ENCODE measurements around the gene SPHK2. TPM values are rescaled to one million over a fixed set of nuclear protein-coding genes. Genes with fewer than 3 reads are reported as not detected.
"Not testable (repeated sequence)": the region's sequence is repeated elsewhere in the genome, so short reads cannot be mapped to it uniquely, and the experiment has no call there.

Gene SPHK2
- total RNA-seq, 1 donor from 2014 or later, result 13.0 TPM

DNA sequence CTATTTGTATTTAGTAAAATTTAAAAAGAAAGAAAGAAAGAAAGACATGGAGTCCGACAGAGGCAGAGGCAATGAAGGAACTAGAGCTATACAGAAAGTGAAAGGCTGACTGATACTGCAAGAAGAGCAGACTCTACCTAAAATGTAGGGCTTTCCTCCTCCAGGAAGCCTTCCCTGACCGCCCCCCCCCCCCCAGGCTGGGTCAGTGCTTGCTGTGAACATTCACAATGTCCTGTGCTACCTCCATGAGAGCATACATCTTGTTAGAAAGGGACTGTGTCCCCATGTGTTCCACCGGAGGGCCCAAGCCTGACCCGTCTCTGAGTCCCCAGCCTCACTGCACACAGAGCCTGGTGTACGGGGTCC, 32.4 kb downstream of the SPHK2 start:
- no peak for DNase-seq (ENCODE audit: low read depth)
- TF ChIP-seq, protein P1, sequence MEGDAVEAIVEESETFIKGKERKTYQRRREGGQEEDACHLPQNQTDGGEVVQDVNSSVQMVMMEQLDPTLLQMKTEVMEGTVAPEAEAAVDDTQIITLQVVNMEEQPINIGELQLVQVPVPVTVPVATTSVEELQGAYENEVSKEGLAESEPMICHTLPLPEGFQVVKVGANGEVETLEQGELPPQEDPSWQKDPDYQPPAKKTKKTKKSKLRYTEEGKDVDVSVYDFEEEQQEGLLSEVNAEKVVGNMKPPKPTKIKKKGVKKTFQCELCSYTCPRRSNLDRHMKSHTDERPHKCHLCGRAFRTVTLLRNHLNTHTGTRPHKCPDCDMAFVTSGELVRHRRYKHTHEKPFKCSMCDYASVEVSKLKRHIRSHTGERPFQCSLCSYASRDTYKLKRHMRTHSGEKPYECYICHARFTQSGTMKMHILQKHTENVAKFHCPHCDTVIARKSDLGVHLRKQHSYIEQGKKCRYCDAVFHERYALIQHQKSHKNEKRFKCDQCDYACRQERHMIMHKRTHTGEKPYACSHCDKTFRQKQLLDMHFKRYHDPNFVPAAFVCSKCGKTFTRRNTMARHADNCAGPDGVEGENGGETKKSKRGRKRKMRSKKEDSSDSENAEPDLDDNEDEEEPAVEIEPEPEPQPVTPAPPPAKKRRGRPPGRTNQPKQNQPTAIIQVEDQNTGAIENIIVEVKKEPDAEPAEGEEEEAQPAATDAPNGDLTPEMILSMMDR (conservative IDR thresholded peaks at IDR 0.05; ENCODE audit: low read depth, low read length), result no peak
- H3K4me3 ChIP-seq (ENCODE audit: low read depth, low read length), result no peak overlapping the region

DNA sequence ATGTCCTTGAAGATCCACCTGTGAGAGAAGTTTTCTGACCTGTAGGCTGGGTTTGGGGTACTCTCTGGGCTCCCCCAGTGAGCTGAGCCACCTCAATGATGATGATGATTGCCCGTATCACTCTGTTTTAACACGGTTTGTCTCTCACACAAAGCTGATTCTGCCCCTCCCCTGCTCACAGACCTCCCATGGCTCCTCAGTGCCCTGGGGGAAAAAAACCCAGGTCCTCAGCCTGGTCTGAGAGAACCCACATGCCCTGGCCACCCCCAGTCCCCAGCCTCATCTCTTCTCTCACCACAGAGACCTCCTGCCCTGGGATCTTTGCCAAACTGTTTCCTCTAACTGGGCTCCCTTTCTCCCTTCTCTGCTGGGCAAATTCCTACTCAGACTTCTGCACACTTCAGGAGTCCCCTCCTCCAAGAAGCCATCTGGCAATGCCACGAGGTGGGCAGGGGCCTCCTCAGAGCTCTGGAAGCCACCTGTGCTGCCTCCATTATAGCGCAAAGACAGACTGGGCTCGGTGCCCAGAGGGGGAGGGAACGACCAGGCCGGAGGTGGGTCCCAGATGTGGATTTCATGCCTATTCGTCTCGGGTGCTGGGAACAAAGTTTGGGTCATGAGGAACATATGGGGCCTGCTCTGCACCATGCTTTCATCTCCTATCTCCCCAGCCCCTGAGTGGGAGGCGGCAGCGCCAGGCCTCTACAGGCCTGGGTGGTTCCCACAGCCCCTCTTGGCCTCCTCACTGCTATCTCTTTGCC, 35.2 kb downstream of the SPHK2 start:
- DNase-seq (ENCODE audit: low read depth), result no peak
- H3K4me3 ChIP-seq (ENCODE audit: low read depth, low read length), result no peak overlapping the region
- TF ChIP-seq, protein P1 (conservative IDR thresholded peaks at IDR 0.05; ENCODE audit: low read depth, low read length), result no peak

DNA sequence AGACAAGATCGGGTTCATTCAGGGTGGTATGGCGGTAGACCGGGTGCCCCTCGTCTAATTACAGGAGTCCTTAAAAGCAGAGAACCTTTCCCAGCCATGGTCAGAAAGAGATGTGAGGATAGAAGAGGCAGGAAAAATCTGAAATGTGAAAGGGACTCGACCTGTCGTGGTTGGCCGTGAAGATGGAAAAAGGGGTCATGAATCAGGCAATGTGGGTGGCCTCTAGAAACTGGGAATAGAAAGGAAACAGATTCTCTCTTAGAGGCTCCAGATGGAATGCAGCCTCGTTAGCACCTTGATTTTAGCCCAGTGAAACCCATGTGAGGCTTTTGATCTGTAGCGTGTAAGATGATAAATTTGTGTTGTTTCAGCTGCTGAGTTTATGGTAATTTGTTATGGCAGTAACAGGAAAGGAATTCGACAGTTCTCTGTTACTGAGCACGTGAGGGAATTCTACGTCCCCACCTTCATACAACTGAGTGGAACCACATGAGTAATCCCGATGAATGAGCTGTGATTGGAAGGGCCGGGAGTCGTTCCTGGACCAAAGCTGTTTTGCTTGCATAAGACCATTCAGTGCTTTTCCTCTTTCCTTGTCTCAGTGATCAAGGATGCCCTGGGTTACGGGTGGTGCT, 37.7 kb downstream of the SPHK2 start:
- peak; percentile 81 for DNase-seq (ENCODE audit: low read depth)
- TF ChIP-seq, protein P1 (conservative IDR thresholded peaks at IDR 0.05; ENCODE audit: low read depth, low read length), result no peak
- no peak overlapping the region for H3K4me3 ChIP-seq (ENCODE audit: low read depth, low read length)

DNA sequence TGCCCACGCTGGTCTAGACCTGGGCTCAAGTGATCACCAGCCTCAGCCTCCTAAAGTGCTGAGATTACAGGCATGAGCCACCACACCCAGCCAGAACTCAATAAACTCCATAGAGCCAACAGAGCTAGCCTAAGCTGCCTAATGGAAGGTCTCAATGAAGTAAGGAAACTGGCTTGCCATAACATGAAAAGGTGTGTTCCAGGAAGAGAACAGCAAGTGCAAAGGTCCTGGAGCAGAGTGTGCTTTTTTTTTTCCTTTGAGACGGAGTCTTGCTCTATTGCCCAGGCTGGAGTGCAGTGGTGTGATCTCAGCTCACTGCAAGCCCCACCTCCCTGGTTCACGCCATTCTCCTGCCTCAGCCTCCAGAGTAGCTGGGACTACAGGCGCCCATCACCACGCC, 38.5 kb downstream of the SPHK2 start:
- H3K4me3 ChIP-seq (ENCODE audit: low read depth, low read length); DNase-seq (ENCODE audit: low read depth): not testable (repeated sequence)

DNA sequence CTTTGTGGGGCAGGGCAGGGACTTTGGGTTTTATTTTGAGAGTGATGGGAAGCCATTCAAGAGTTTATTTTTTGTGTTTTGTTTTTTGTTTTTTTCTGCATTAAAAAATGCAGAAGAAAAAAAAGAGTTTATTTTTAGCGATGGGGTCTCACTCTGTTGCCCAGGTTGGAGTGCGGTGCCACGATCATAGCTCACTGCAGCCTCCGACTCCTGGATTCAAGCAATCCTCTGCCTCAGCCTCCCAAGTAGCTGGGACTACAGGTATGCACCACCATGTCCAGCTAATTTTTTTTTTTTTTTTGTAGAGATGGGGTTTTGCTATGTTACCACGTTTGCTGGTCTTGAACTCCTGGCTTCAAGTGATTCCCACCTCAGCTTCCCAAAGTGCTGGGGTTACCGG, 39.2 kb downstream of the SPHK2 start:
- no peak overlapping the region for H3K4me3 ChIP-seq (ENCODE audit: low read depth, low read length)
- TF ChIP-seq, protein P1 (conservative IDR thresholded peaks at IDR 0.05; ENCODE audit: low read depth, low read length), result no peak
- DNase-seq (ENCODE audit: low read depth), result no peak

DNA sequence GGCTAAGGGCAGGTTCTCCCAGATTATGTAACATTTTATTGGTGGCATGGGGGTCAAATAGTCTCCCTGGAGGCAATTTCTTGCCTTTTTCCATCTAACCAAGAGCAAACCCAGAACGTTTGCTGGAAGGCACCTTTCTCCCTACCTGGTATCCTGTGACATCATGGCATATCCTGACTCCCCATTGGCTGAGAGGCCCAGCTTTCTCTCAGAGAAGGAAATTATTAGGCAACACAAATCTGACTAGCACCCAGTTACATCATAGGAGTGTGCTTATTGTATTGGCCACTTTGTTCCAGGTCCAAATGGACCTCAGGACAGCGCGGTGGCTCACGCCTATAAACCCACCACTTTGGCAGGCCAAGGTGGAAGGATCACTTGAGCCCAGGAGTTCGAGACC, 40.5 kb downstream of the SPHK2 start:
- no peak for DNase-seq (ENCODE audit: low read depth)
- no peak overlapping the region for H3K4me3 ChIP-seq (ENCODE audit: low read depth, low read length)
- TF ChIP-seq, protein P1 (conservative IDR thresholded peaks at IDR 0.05; ENCODE audit: low read depth, low read length), result no peak

DNA sequence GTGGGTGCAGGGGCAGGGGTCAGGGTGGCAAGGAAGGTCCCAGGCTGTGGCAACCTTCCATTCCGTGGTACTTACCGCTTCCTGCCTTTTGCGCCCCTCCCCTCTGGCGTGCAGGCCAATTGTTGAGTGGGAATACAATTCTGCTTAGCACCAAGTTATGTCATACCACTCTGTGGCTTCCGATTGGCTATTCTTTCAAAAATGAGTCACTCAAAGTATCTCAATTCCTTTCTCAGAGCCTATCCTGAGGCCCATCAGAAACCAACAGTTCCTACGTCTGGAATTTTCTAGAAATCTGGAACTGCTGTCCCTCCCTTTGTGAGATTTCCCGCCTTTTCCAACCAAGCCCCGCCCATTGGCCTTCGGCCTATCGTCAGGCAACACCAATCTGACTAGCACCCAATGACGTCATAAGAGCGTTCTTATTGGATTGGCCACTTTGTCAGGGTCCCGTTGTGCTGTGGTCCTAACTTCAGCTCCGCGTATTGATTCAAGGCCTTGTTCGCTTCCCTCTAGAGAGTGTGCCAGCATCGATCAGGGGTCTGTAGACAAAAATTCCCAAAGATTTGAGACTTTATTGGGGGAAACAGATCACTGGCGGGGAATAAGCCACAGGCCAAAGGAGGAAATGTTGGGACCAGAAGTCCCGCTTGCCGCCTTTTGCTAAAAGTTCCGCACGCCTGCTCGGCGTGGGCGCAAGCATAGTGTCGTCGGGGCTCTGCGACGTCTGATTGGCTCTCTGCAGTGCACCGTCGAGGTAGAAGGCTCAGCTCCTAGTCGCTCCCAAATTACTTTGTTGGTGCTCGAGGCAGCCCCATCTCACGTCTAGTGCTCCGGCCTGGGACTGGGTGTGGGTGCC, 41.8 kb downstream of the SPHK2 start:
- TF ChIP-seq, protein P1 (conservative IDR thresholded peaks at IDR 0.05; ENCODE audit: low read depth, low read length), result no peak
- no peak for DNase-seq (ENCODE audit: low read depth)
- no peak overlapping the region for H3K4me3 ChIP-seq (ENCODE audit: low read depth, low read length)

Measured in epithelial cell of proximal tubule (primary cell).